H1 (cell line): ENCODE results near the gene TEAD1. TPM values are rescaled to one million over a fixed set of nuclear protein-coding genes. Genes with fewer than 3 reads are reported as not detected.
A peak's percentile ranks its signal among the peaks of the same experiment; 100 is the strongest.

Experiments
- CTCF ChIA-PET: fragments of 300-600 bp; sonication (Branson Sonifier 250); formaldehyde crosslinking; loops from one replicate; lab custom pipeline; 2021; ENCODE audit not compliant: partially characterized antibody; lab: Charles Lee
- POLR2A ChIA-PET: fragments of 300-600 bp; sonication (Branson Sonifier 250); formaldehyde crosslinking; loops from one replicate; lab custom pipeline; 2021; ENCODE audit warnings: inconsistent platforms; ENCODE audit not compliant: partially characterized antibody; lab: Charles Lee
- DNase-seq, 2 experiments: peaks; one replicate each; pipeline versions ENCODE4 v3.0.0 to v3.0.0-alpha.2; 2010 to 2022; ENCODE audit warnings: low spot score in 2 of 2, low read depth in 1 of 2, mixed read lengths in 1 of 2
- FAIRE-seq: peaks from 2 replicates; lab custom pipeline; 2011; peaks lifted over from hg19 to GRCh38; lab: Jason Lieb, UNC
- H2AFZ ChIP-seq: 2 replicates; pipeline ENCODE4 v1.8.1; 2012; ENCODE audit warnings: low read length, inconsistent platforms
- H2AK5ac ChIP-seq: 2 replicates; pipeline ENCODE4 v1.6.1; 2013; ENCODE audit warnings: low read depth, low read length
- H2BK120ac ChIP-seq: replicated peaks from 2 replicates; pipeline ENCODE3; 2013; ENCODE audit warnings: low read depth, low read length, inconsistent platforms
- H2BK12ac ChIP-seq: 2 replicates; pipeline ENCODE4 v1.6.1; 2013; ENCODE audit warnings: low read depth, low read length
- H2BK15ac ChIP-seq: 2 replicates; pipeline ENCODE4 v1.6.1; 2013; ENCODE audit warnings: low read length
- H2BK20ac ChIP-seq: 2 replicates; pipeline ENCODE4 v1.6.1; 2013; ENCODE audit warnings: low read length
- H2BK5ac ChIP-seq: 2 replicates; pipeline ENCODE4 v1.6.1; 2013; ENCODE audit warnings: low read depth, low read length
- H3K14ac ChIP-seq: 2 replicates; pipeline ENCODE4 v1.6.1; 2013; ENCODE audit warnings: inconsistent platforms; ENCODE audit not compliant: insufficient read length
- H3K18ac ChIP-seq: 2 replicates; pipeline ENCODE4 v1.6.1; 2013; ENCODE audit warnings: low read length; ENCODE audit errors: extremely low read depth
- H3K23ac ChIP-seq: 2 replicates; pipeline ENCODE4 v1.6.1; 2013; ENCODE audit warnings: inconsistent platforms; ENCODE audit not compliant: insufficient read length
- H3K23me2 ChIP-seq: 2 replicates; pipeline ENCODE4 v1.6.1; 2013; ENCODE audit warnings: low read depth, low read length
- H3K27ac ChIP-seq: 2 replicates; pipeline ENCODE4 v1.6.1; 2011; ENCODE audit warnings: low read depth, low read length, inconsistent platforms
- H3K27me3 ChIP-seq, 4 experiments: replicated peaks in 1 of 4; 1 replicate in 1 of 4; 2 replicates in 3 of 4; pipeline versions ENCODE4 v1.6.1 to v1.8.1; 2011 to 2013; ENCODE audit warnings: low read length in 3 of 4, mild to moderate bottlenecking in 3 of 4, inconsistent platforms in 2 of 4, mixed read lengths in 2 of 4, moderate library complexity in 1 of 4; ENCODE audit not compliant: control insufficient read depth in 3 of 4, insufficient read depth in 3 of 4; ENCODE audit errors: extremely low read depth in 1 of 4
- H3K36me3 ChIP-seq, 4 experiments: 2 replicates each; pipeline versions ENCODE4 v1.6.1 to v1.8.1; 2011 to 2013; ENCODE audit warnings: mild to moderate bottlenecking in 4 of 4, low read length in 3 of 4, moderate library complexity in 2 of 4, control low read depth in 1 of 4, inconsistent platforms in 1 of 4; ENCODE audit not compliant: insufficient read depth in 4 of 4, control insufficient read depth in 2 of 4
- H3K4ac ChIP-seq: replicated peaks from 2 replicates; pipeline ENCODE3; 2013; ENCODE audit warnings: low read length, low read depth, mixed read lengths, inconsistent platforms; ENCODE audit not compliant: insufficient read length
- H3K4me1 ChIP-seq, 4 experiments: replicated peaks in 1 of 4; 1 replicate in 1 of 4; 2 replicates in 3 of 4; pipeline versions ENCODE4 v1.6.1 to v1.8.1; 2011 to 2013; ENCODE audit warnings: low read length in 3 of 4, inconsistent platforms in 2 of 4, mixed read lengths in 1 of 4; ENCODE audit not compliant: insufficient read depth in 4 of 4, control insufficient read depth in 3 of 4
- H3K4me2 ChIP-seq, 2 experiments: 2 replicates each; pipeline versions ENCODE4 v1.6.1 to v1.8.1; 2011 to 2013; ENCODE audit warnings: low read depth in 2 of 2, low read length in 2 of 2, control low read depth in 1 of 2, inconsistent platforms in 1 of 2, mild to moderate bottlenecking in 1 of 2; ENCODE audit not compliant: insufficient read depth in 1 of 2
- H3K4me3 ChIP-seq, 4 experiments: fragments of 200-600, 300-600 bp in 1 of 4; sonication (generic), shearing (Covaris generic), sonication (Bioruptor Twin) in 1 of 4; 2 replicates each; pipeline versions ENCODE4 v1.5.1 to v1.8.1; 2011 to 2016; ENCODE audit warnings: low read length in 4 of 4, low read depth in 3 of 4, control low read depth in 2 of 4, inconsistent platforms in 2 of 4, mild to moderate bottlenecking in 2 of 4, mixed read lengths in 1 of 4, moderate library complexity in 1 of 4; ENCODE audit not compliant: insufficient read depth in 2 of 4; ENCODE audit errors: extremely low read depth in 1 of 4
- H3K56ac ChIP-seq: replicated peaks from 2 replicates; pipeline ENCODE3; 2013; ENCODE audit warnings: low read depth, mild to moderate bottlenecking, mixed read lengths, low read length, inconsistent platforms; ENCODE audit not compliant: insufficient read length
- H3K79me1 ChIP-seq: 2 replicates; pipeline ENCODE4 v1.6.1; 2013; ENCODE audit warnings: low read depth, low read length, control low read depth
- H3K79me2 ChIP-seq, 2 experiments: 2 replicates each; pipeline versions ENCODE4 v1.6.1 to v1.8.1; 2012 to 2013; ENCODE audit warnings: low read length in 2 of 2, mild to moderate bottlenecking in 2 of 2, inconsistent platforms in 1 of 2; ENCODE audit not compliant: insufficient read depth in 2 of 2, control insufficient read depth in 1 of 2
- H3K9ac ChIP-seq, 4 experiments: replicated peaks in 1 of 4; 1 replicate in 1 of 4; 2 replicates in 3 of 4; pipeline versions ENCODE4 v1.6.1 to v1.8.1; 2011 to 2013; ENCODE audit warnings: low read depth in 3 of 4, low read length in 3 of 4, control low read depth in 2 of 4, mild to moderate bottlenecking in 2 of 4, moderate library complexity in 2 of 4, inconsistent platforms in 1 of 4; ENCODE audit errors: extremely low read depth in 1 of 4
- H3K9me3 ChIP-seq, 2 experiments: 2 replicates each; pipeline versions ENCODE4 v1.6.1 to v1.8.1; 2012 to 2013; ENCODE audit warnings: mild to moderate bottlenecking in 2 of 2, moderate library complexity in 2 of 2, control low read depth in 1 of 2, inconsistent platforms in 1 of 2, low read depth in 1 of 2, low read length in 1 of 2, mixed read lengths in 1 of 2; ENCODE audit not compliant: insufficient read depth in 2 of 2
- H4K20me1 ChIP-seq, 2 experiments: replicated peaks in 1 of 2; 2 replicates each; pipeline versions ENCODE3 to v1.8.1; 2011 to 2013; ENCODE audit warnings: inconsistent platforms in 2 of 2, low read length in 2 of 2, mild to moderate bottlenecking in 1 of 2; ENCODE audit not compliant: insufficient read depth in 2 of 2, control insufficient read depth in 1 of 2
- H4K5ac ChIP-seq: 2 replicates; pipeline ENCODE4 v1.6.1; 2013; ENCODE audit warnings: low read length, low read depth, mixed read lengths, inconsistent platforms; ENCODE audit not compliant: insufficient read length
- H4K8ac ChIP-seq: 2 replicates; pipeline ENCODE4 v1.8.0; 2013; ENCODE audit warnings: mild to moderate bottlenecking, moderate library complexity, low read length, inconsistent platforms; ENCODE audit not compliant: insufficient read depth; ENCODE audit errors: extremely low read depth
- H4K91ac ChIP-seq: replicated peaks from 2 replicates; pipeline ENCODE3; 2013; ENCODE audit warnings: low read length, mixed read lengths, inconsistent platforms; ENCODE audit not compliant: insufficient read length
- CBX8 ChIP-seq: fragments of 300-800, 300-1000 bp; sonication (generic); IDR thresholded peaks from 2 replicates; pipeline ENCODE4 v1.7.1; 2016; ENCODE audit warnings: low read depth, low read length, borderline replicate concordance
- CHD2 ChIP-seq: IDR thresholded peaks from 2 replicates; pipeline ENCODE4 v1.6.1; 2012; ENCODE audit warnings: low read length, improper control_type of control experiment
- TAF1 ChIP-seq: IDR thresholded peaks from 2 replicates; pipeline ENCODE4 v1.6.1; 2011; ENCODE audit warnings: mild to moderate bottlenecking, low read depth, low read length
- WGBS, 2 experiments: shearing (Covaris generic) in 1 of 2; methylation state at CpG; one replicate each; pipeline versions ENCODE4 v1.1.6 to v1.1.7; 2013 to 2015; ENCODE audit warnings: low lambda C conversion rate in 2 of 2, mixed read lengths in 2 of 2, inconsistent platforms in 1 of 2, low coverage in 1 of 2, missing lambda C conversion rate in 1 of 2; ENCODE audit not compliant: insufficient replicate concordance in 2 of 2, insufficient coverage in 1 of 2, insufficient read length in 1 of 2; ENCODE audit errors: extremely low coverage in 1 of 2, missing lambda C conversion rate in 1 of 2; 5-methylcytosine and 5-hydroxymethylcytosine counted together
- polyA plus RNA-seq, 7 experiments: library from polyadenylated mRNA; depleted of rRNA in 3 of 7; stranded (reverse) in 5 of 7; unstranded in 2 of 7; fragments of >200 nt in 5 of 7; fragments of 200-250 nt in 2 of 7; gene quantifications; 1 replicate in 5 of 7; 2 replicates in 1 of 7; 4 replicates in 1 of 7; pipeline versions ENCODE4 v1.2.1 to v1.2.3, GENCODE V29; 2011 to 2013; ENCODE audit warnings: missing spikeins in 2 of 7, mixed read lengths in 2 of 7
- total RNA-seq: library from RNA; stranded (reverse); fragmentation: NEBNext Ultra II Directional; extraction: Animal tissue kit (Norgen Biotek cat#: 25700); gene quantifications from 2 replicates; pipeline ENCODE4 v1.2.1, GENCODE V29; 2021

The TEAD1 gene
- total and polyA plus RNA-seq, 2 of the 8 experiments (the other 6 are each of a cell fraction or from before 2014, with no cell fraction given) = 15.6 to 67.4 TPM

DNA sequence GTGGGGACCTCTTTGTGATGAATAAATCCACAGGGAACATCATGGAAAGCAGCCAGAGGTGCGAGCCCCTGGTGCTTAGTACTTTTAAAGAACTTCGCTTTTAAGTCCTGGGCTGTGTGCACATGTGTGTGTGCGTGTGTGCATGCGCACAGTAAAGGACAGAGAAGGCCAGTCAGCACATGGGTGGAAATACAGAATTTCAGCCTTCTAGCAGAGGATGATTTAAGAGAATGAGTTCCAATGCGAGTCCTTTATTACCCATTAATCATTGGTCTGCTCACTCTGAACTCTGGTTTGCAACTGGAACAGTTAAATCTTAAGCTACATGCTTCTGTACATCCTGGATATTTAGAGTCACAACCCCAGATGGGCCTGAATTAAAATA, 18.9 kb downstream of the TEAD1 start:
- CTCF ChIA-PET = interaction anchor here (2.3 to 3.4 kb wide), 2 partner anchors 12 to 13 kb away, joined by 5 to 15 read pairs; no protein-coding TSS in a partner anchor
- POLR2A ChIA-PET = interaction anchor here (0.8 to 1.4 kb wide), 3 partner anchors 13 to 19 kb away, joined by 3 to 4 read pairs (median 3); no protein-coding TSS in a partner anchor
- no peaks in the 10 kb centered on the region for H3K36me3 ChIP-seq

More for the DNA sequence above, 18.9 kb downstream of the TEAD1 start:
- Histone ChIP-seq H2AK5ac (no peak overlapping the region), H3K4me3 (no peak overlapping the region), H3K23me2 (peaks cover 2% of the 10 kb centered on the region), H3K4me1 (peaks cover 21 to 47% (median 36%) of the 10 kb centered on the region in 4 experiments), H3K14ac (no peak overlapping the region), H3K4me2 (peak overlapping the region in 1 of 2 experiments; percentile 40; a peak in 1 of 4 replicates), H3K9ac (no peak overlapping the region), H3K56ac (no peak overlapping the region), H4K8ac (no peak overlapping the region), H2BK120ac (no peak overlapping the region), H2AFZ (no peak overlapping the region), H4K20me1 (peaks cover 41 to 47% of the 10 kb centered on the region in 2 experiments), H3K4ac (no peak overlapping the region), H3K79me2 (peaks cover 6 to 97% of the 10 kb centered on the region in 2 experiments), H3K79me1 (peaks cover 10% of the 10 kb centered on the region), H3K9me3 (no peaks in the 10 kb centered on the region), H2BK5ac (no peak overlapping the region), H4K91ac (no peak overlapping the region), H3K18ac (no peak overlapping the region), H3K27ac (no peak overlapping the region), H4K5ac (no peak overlapping the region), H3K27me3 (peaks cover 0 to 6% (median 0%) of the 10 kb centered on the region in 4 experiments; a peak in 4 of 7 replicates), H2BK15ac (no peak overlapping the region), H3K23ac (no peak overlapping the region), H2BK20ac (no peak overlapping the region)
- 84% methylated on average over 5 of the region's 5 CpGs; no CpG with 5 or more reads in 1 of the 2 experiments for WGBS, 2 experiments
- DNase-seq = no peak
- no peak for TF ChIP-seq CBX8
- TF ChIP-seq CHD2 = no peak
- TF ChIP-seq TAF1 = no peak
- TF ChIP-seq, all 59 proteins: peak for 0
- H2BK12ac ChIP-seq = no peak overlapping the region; the same call in 1 of the 2 replicates
- no peak for FAIRE-seq
